ENCODE data around the gene LMAN2L. TPM values are rescaled to one million over a fixed set of nuclear protein-coding genes. Genes with fewer than 3 reads are reported as not detected.

LMAN2L gene
- total RNA-seq, 1 donor from 2014 or later, result 37.1 TPM

DNA sequence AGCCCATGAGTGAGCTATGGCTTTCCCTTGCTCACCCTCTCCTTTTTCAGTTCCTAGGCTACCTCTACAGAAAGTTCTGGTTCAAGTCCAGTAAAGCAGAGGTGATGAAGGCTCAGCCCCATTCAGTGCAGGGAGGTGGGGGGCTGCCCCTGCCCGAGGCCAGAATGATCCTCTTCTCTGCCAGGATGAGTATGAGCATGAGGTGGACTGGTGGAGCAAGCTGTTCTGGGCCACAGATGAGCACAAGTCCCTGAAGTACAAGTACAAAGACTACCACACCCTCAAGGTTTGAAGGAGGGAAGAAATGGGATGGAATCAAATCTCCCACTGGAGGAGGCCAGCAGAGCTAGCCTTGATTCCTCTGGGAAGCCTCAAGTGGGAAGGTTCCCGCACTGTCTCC is 42.4 kb downstream of the LMAN2L start:
- Histone ChIP-seq H3K9me3 (ENCODE audit: control insufficient read depth in 3 of 3, low read length in 3 of 3) (no peaks in the 10 kb centered on the region), H3K27me3 (ENCODE audit: control insufficient read depth in 3 of 3, insufficient read depth in 3 of 3, low read length in 3 of 3) (no peaks in the 10 kb centered on the region), H3K27ac (ENCODE audit: low read depth, low read length) (no peak overlapping the region), H3K36me3 (ENCODE audit: control insufficient read depth in 3 of 3, insufficient read depth in 3 of 3, low read length in 3 of 3) (peaks cover 8 to 11% (median 8%) of the 10 kb centered on the region in 3 donors), H3K4me3 (ENCODE audit: low read length in 3 of 3) (no peak overlapping the region), H3K4me1 (ENCODE audit: control insufficient read depth in 3 of 3, insufficient read depth in 3 of 3, low read length in 3 of 3) (no peaks in the 10 kb centered on the region), H3K9ac (ENCODE audit: low read depth in 1 of 3, low read length in 3 of 3) (no peak overlapping the region)

DNA sequence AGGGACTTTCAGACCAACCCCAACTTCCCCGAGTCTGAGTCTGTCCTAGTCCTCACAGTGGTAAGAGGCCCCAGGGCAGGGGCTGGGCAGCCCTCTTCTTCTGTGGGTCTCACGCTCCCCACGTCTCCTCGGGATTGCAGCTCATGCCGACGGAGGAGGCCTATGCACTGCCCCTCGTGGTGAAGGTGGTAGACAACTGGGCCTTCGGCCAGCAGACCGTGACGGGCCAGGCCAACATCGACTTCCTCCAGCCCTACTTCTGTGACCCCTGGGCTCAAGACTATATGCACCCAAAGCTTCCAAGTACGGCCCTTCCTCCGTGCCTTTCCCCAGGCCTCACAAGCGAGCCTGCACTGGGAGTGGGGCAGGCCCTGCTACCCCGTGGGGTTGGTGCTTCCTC is 44.3 kb downstream of the LMAN2L start:
- Histone ChIP-seq H3K36me3 (ENCODE audit: control insufficient read depth in 3 of 3, insufficient read depth in 3 of 3, low read length in 3 of 3) (peaks cover 5 to 8% (median 5%) of the 10 kb centered on the region in 3 donors), H3K27ac (ENCODE audit: low read depth, low read length) (no peak overlapping the region), H3K4me3 (ENCODE audit: low read length in 3 of 3) (no peak overlapping the region), H3K4me1 (ENCODE audit: control insufficient read depth in 3 of 3, insufficient read depth in 3 of 3, low read length in 3 of 3) (no peaks in the 10 kb centered on the region), H3K9ac (ENCODE audit: low read depth in 1 of 3, low read length in 3 of 3) (no peak overlapping the region), H3K27me3 (ENCODE audit: control insufficient read depth in 3 of 3, insufficient read depth in 3 of 3, low read length in 3 of 3) (no peaks in the 10 kb centered on the region), H3K9me3 (ENCODE audit: control insufficient read depth in 3 of 3, low read length in 3 of 3) (no peaks in the 10 kb centered on the region)

DNA sequence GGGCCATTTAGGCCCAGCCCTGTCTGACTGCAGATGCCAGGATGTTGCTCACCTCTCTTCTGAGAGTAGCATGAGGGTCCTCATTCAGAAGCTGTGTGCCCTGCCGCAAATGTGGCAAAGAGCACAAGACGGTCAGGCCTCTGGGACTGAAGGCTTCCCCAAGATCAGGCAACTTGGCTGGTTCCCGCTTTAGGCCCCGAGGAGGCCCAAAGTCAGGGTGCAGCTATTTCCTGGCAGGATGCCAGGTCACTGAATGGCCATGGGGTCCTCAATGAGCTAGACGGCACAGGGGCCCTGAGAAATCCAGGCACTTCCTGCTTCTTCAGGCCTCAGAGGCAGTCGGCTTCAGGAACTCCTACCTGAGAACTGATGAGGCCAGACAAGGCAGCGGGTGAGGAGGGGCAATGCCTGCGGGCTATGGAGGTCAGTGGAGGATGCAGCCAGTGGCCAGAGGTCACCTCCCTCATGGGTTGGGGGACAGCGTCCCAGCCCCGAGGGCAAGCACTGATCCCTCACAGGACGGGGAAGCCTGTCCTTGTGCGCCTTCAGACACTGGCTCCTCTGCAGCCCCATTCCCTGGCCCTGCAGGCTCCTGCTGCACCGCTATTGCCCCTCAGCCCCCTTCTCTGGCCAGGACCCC is 44.9 kb downstream of the LMAN2L start:
- no peaks in the 10 kb centered on the region for H3K27me3 ChIP-seq (ENCODE audit: control insufficient read depth in 3 of 3, insufficient read depth in 3 of 3, low read length in 3 of 3)
- H3K9me3 ChIP-seq (ENCODE audit: control insufficient read depth in 3 of 3, low read length in 3 of 3), result no peaks in the 10 kb centered on the region
- no peaks in the 10 kb centered on the region for H3K4me1 ChIP-seq (ENCODE audit: control insufficient read depth in 3 of 3, insufficient read depth in 3 of 3, low read length in 3 of 3)
- no peak overlapping the region for H3K4me3 ChIP-seq (ENCODE audit: low read length in 3 of 3)
- no peak overlapping the region for H3K9ac ChIP-seq (ENCODE audit: low read depth in 1 of 3, low read length in 3 of 3)
- no peak overlapping the region for H3K27ac ChIP-seq (ENCODE audit: low read depth, low read length)
- peaks cover 0 to 8% (median 0%) of the 10 kb centered on the region in 3 donors for H3K36me3 ChIP-seq (ENCODE audit: control insufficient read depth in 3 of 3, insufficient read depth in 3 of 3, low read length in 3 of 3)

DNA sequence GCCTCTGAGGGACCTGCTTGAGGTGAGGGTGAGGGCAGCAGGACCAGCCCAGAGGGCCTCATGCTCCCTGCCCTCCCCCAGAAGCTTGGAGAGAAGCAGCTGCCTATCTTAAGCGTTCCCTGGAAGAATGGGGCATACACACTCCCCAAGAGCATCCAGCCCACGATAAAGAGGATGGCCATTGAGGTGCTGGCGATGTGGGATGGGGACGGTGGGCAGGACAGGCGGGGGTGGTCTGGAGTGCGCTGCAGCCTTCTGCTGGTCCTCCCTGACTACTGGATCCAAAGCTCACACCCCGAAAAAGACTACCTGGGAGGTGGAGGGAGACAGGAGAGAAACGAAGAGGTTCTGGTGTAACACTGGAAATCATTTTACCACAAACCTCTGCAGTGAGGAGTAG is 45.6 kb downstream of the LMAN2L start:
- Histone ChIP-seq H3K9me3 (ENCODE audit: control insufficient read depth in 3 of 3, low read length in 3 of 3) (no peaks in the 10 kb centered on the region), H3K27ac (ENCODE audit: low read depth, low read length) (no peak overlapping the region), H3K9ac (ENCODE audit: low read depth in 1 of 3, low read length in 3 of 3) (no peak overlapping the region), H3K36me3 (ENCODE audit: control insufficient read depth in 3 of 3, insufficient read depth in 3 of 3, low read length in 3 of 3) (peaks cover 0 to 6% (median 0%) of the 10 kb centered on the region in 3 donors), H3K4me3 (ENCODE audit: low read length in 3 of 3) (no peak overlapping the region), H3K27me3 (ENCODE audit: control insufficient read depth in 3 of 3, insufficient read depth in 3 of 3, low read length in 3 of 3) (no peaks in the 10 kb centered on the region), H3K4me1 (ENCODE audit: control insufficient read depth in 3 of 3, insufficient read depth in 3 of 3, low read length in 3 of 3) (no peaks in the 10 kb centered on the region)

DNA sequence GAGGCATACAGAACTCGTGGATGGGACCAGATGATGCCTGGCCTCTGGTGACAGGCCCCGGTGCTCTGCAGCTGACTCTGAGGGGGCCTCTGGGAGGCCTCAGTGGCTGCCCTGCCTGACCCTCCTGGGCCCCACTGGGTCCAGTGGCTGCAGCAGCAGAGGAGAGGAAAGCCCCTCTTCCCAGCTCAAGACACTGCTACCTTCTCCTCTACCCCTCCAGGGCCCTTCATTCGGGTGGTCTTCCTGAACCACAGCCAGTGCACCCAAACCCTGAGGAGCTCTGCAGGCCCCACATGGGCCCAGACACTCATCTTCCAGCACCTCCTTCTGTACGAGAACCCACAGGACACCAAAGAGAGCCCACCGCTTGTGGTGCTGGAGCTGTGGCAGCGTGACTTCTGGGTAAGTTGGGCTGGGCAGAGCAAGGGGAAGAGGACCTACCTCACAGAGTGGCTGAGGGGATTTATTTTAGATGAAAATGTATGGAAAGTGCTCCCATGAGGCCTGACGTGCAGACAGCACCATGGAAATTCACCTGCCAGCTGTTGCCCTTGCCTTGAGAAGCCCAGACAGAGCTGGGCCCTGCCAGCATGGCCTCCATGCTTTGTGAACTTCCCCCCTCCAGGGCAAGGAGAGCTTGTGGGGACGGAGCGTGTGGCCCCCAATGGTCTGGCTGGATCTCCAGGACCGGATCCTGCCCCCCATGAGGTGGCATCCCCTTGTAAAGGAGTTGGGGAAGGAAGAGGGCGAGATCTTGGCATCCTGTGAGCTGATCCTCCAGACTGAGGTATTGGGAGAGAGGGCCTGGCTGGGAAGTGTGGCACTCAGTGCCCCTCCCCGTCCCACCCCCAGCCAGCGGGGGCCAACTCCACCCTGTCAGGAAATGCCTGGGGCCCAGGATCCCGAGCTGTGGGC is 46.3 kb downstream of the LMAN2L start:
- H3K9ac ChIP-seq (ENCODE audit: low read depth in 1 of 3, low read length in 3 of 3), result no peak overlapping the region
- H3K4me1 ChIP-seq (ENCODE audit: control insufficient read depth in 3 of 3, insufficient read depth in 3 of 3, low read length in 3 of 3), result no peaks in the 10 kb centered on the region
- H3K36me3 ChIP-seq (ENCODE audit: control insufficient read depth in 3 of 3, insufficient read depth in 3 of 3, low read length in 3 of 3), result no peaks in the 10 kb centered on the region
- H3K27ac ChIP-seq (ENCODE audit: low read depth, low read length), result no peak overlapping the region
- no peaks in the 10 kb centered on the region for H3K27me3 ChIP-seq (ENCODE audit: control insufficient read depth in 3 of 3, insufficient read depth in 3 of 3, low read length in 3 of 3)
- H3K9me3 ChIP-seq (ENCODE audit: control insufficient read depth in 3 of 3, low read length in 3 of 3), result no peaks in the 10 kb centered on the region
- H3K4me3 ChIP-seq (ENCODE audit: low read length in 3 of 3), result no peak overlapping the region

DNA sequence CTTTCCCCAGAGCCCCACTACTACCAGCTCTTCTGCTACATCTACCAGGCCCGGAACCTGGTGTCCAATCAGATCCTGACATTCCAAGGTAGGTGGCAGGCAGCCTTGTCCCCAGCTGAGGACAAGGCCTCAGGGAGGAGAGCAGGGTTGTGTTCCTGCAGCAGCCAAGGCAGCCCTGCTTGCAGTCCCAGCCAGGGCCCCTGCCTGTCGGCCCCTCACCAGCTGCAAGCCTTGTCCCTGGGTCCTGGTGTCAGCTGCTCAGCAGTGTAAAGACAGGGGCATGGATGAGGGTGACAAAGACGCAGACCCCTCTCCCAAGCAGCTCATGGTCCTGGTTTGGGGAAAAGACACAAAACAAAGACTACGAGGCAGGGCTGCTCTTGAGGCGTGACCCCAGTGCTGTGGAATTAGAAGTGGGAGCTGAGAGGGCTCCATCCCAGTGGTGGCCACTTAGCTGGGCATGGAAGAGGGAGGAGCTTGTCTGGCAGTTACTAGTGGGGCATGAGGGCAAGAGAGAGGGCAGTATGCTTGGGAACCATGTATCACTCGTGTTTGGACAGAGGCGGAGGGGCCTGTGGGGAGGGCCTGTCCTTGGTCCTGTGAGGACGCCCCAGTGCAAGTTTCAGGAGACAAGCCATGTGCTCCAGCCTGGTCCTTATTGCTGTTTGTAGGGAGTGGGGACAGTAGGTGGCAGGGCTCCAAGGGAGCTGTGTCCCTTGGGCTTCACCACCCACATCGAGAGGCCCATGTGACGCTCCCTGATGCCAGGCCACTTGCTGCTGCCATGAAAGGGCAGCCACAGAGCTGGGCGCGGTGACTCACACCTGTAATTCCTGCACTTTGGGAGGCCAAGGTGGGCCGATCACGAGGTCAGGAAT is 47.5 kb downstream of the LMAN2L start:
- no peak overlapping the region for H3K9ac ChIP-seq (ENCODE audit: low read depth in 1 of 3, low read length in 3 of 3)
- no peak overlapping the region for H3K4me3 ChIP-seq (ENCODE audit: low read length in 3 of 3)
- H3K27ac ChIP-seq (ENCODE audit: low read depth, low read length), result no peak overlapping the region
- H3K4me1 ChIP-seq (ENCODE audit: control insufficient read depth in 3 of 3, insufficient read depth in 3 of 3, low read length in 3 of 3), result no peaks in the 10 kb centered on the region
- H3K36me3 ChIP-seq (ENCODE audit: control insufficient read depth in 3 of 3, insufficient read depth in 3 of 3, low read length in 3 of 3), result no peaks in the 10 kb centered on the region
- H3K27me3 ChIP-seq (ENCODE audit: control insufficient read depth in 3 of 3, insufficient read depth in 3 of 3, low read length in 3 of 3), result peaks cover 0 to 3% (median 0%) of the 10 kb centered on the region in 3 donors
- H3K9me3 ChIP-seq (ENCODE audit: control insufficient read depth in 3 of 3, low read length in 3 of 3), result no peaks in the 10 kb centered on the region

DNA sequence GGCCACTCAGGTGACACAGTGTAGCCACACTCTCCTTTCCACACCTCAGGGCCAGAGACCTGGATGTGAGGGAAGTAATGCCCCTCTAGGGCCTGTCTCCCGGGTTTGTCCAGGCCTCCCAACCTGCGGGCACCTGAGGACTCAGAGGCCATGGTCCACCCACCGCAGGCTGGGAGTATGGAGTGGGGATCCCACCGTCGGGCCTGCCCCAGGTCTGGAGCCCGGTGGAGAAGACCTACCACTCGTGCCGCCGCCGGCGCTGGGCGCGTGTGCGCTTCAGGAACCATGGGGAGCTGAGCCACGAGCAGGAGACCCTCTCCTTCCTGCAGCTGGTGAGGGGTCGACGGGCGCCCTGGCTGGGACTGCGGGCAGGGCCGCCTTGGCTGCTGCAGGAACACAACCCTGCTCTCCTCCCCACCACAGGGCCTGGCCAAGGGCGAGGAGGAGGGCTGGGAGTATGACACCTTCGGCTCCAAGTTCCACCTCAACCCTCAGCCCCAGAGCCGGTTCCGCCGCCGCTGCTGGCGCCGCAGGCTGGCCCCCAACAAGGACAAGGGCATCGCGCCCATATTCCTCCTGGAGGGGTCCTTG is 48.7 kb downstream of the LMAN2L start:
- Histone ChIP-seq H3K4me1 (ENCODE audit: control insufficient read depth in 3 of 3, insufficient read depth in 3 of 3, low read length in 3 of 3) (peaks cover 0 to under 1% (median 0%) of the 10 kb centered on the region in 3 donors), H3K27me3 (ENCODE audit: control insufficient read depth in 3 of 3, insufficient read depth in 3 of 3, low read length in 3 of 3) (peaks cover under 1 to 11% (median 3%) of the 10 kb centered on the region in 3 donors), H3K27ac (ENCODE audit: low read depth, low read length) (no peak overlapping the region), H3K36me3 (ENCODE audit: control insufficient read depth in 3 of 3, insufficient read depth in 3 of 3, low read length in 3 of 3) (no peaks in the 10 kb centered on the region), H3K9ac (ENCODE audit: low read depth in 1 of 3, low read length in 3 of 3) (no peak overlapping the region), H3K4me3 (ENCODE audit: low read length in 3 of 3) (no peak overlapping the region), H3K9me3 (ENCODE audit: control insufficient read depth in 3 of 3, low read length in 3 of 3) (no peaks in the 10 kb centered on the region)

DNA sequence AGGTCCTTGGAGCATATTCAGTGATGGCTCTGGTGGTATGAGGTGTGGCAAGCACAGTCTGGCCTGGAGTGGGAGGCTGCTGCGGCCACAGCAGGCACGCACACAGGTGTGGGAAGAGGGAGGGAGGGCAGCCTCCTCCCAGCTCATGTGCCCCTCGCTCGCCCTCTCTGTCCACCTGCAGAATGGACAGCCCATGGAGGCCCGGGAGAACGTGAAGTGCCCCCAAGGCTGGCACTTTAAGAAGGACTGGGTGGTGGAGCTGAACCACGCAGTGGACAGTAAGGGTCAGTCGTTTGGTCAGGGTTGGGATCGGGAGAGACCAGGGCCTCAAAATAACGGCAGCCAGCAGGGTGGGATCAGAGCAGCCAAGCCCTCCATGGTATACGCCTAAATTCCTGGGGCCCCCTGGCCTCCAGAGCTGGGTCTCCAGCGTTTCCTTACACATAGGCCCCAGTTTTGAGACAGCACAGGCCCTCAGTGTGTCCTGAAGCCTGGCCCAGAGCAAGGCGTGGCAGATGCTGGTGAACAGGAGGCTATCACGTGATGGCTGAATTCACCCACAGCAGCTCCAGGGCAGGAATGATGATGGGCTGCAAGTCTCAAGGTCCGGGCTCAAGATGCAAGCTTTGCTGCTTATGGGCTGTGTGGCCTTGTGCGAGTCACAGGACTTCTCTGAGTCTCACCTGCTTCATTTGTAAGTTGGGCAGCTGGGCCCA is 49.4 kb downstream of the LMAN2L start:
- Histone ChIP-seq H3K9ac (ENCODE audit: low read depth in 1 of 3, low read length in 3 of 3) (no peak overlapping the region), H3K4me3 (ENCODE audit: low read length in 3 of 3) (no peak overlapping the region), H3K4me1 (ENCODE audit: control insufficient read depth in 3 of 3, insufficient read depth in 3 of 3, low read length in 3 of 3) (peaks cover 4 to 6% (median 5%) of the 10 kb centered on the region in 3 donors), H3K36me3 (ENCODE audit: control insufficient read depth in 3 of 3, insufficient read depth in 3 of 3, low read length in 3 of 3) (no peaks in the 10 kb centered on the region), H3K9me3 (ENCODE audit: control insufficient read depth in 3 of 3, low read length in 3 of 3) (no peaks in the 10 kb centered on the region), H3K27me3 (ENCODE audit: control insufficient read depth in 3 of 3, insufficient read depth in 3 of 3, low read length in 3 of 3) (peaks cover 7 to 17% (median 7%) of the 10 kb centered on the region in 3 donors), H3K27ac (ENCODE audit: low read depth, low read length) (no peak overlapping the region)

DNA sequence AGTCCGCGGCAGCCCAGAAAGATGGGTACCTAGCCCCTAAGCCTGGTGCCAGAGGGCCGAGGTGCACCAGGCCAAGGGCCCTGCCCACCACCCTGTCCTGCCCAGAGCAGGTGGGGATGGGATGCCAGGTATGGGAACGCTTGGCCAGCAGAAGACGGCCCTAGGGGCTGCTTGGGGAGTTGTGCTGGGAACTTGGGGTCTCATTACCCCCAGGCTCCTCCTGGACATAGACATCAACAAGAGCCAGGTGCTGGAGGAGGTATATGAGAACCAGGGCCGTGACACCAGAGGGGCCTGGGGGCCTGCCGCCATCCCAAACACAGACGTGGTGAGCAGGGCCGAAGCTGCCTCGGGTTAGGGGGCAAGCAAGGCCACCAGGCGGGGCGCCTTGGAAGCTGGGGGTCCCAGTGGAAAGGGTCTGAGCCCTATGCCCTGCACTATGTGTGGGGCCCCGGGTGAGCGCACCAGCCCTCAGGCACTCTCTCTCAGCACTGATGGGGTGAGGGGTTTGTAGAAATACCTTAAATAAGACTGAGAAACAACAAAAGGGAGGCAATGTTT is 50.4 kb downstream of the LMAN2L start:
- no peak overlapping the region for H3K4me3 ChIP-seq (ENCODE audit: low read length in 3 of 3)
- H3K9ac ChIP-seq (ENCODE audit: low read depth in 1 of 3, low read length in 3 of 3), result no peak overlapping the region
- no peaks in the 10 kb centered on the region for H3K9me3 ChIP-seq (ENCODE audit: control insufficient read depth in 3 of 3, low read length in 3 of 3)
- H3K27me3 ChIP-seq (ENCODE audit: control insufficient read depth in 3 of 3, insufficient read depth in 3 of 3, low read length in 3 of 3), result peaks cover 7 to 26% (median 9%) of the 10 kb centered on the region in 3 donors
- H3K4me1 ChIP-seq (ENCODE audit: control insufficient read depth in 3 of 3, insufficient read depth in 3 of 3, low read length in 3 of 3), result peaks cover 5 to 7% (median 6%) of the 10 kb centered on the region in 3 donors
- no peaks in the 10 kb centered on the region for H3K36me3 ChIP-seq (ENCODE audit: control insufficient read depth in 3 of 3, insufficient read depth in 3 of 3, low read length in 3 of 3)
- no peak overlapping the region for H3K27ac ChIP-seq (ENCODE audit: low read depth, low read length)
